SIG-M5 treated with dmso at 0.1 percent for 504 hours (cell line): Measurements from ENCODE around the gene VAV3.
"Not testable (repeated sequence)": the region's sequence is repeated elsewhere in the genome, so short reads cannot be mapped to it uniquely, and the experiment has no call there.

ENCODE experiments used
- DNase-seq: peaks from one replicate; lab custom pipeline; 2025; ENCODE audit not compliant: unreplicated experiment; lab: John Stamatoyannopoulos, UW

Gene VAV3

GRCh38 chr1:107762751-107763390, 202.1 kb downstream of the VAV3 start:
- no peak for DNase-seq

GRCh38 chr1:107760065-107760464, 204.9 kb downstream of the VAV3 start:
- DNase-seq, result no peak

GRCh38 chr1:107750364-107750959, 214.5 kb downstream of the VAV3 start:
- DNase-seq, result peak; percentile 75

- peak; percentile 41 for DNase-seq
These were observed 216.4 kb downstream of the VAV3 start for GRCh38 chr1:107748531-107748930.

- DNase-seq, result no peak
These were observed 223.7 kb downstream of the VAV3 start for GRCh38 chr1:107741242-107741641.

GRCh38 chr1:107740579-107740978, 224.4 kb downstream of the VAV3 start:
- DNase-seq, result no peak

- no peak for DNase-seq
These were observed 225.3 kb downstream of the VAV3 start for GRCh38 chr1:107739651-107740050.

GRCh38 chr1:107739201-107739600, 225.8 kb downstream of the VAV3 start:
- DNase-seq, result no peak

GRCh38 chr1:107733401-107733800, 231.6 kb downstream of the VAV3 start:
- DNase-seq, result not testable (repeated sequence)

- DNase-seq, result peak; percentile 30
These were observed 237.1 kb downstream of the VAV3 start for GRCh38 chr1:107727866-107728265.

- no peak for DNase-seq
These were observed 238.1 kb downstream of the VAV3 start for GRCh38 chr1:107726860-107727259.

GRCh38 chr1:107724648-107725047, 240.3 kb downstream of the VAV3 start:
- DNase-seq, result no peak

- DNase-seq, result not testable (repeated sequence)
These were observed 244.8 kb downstream of the VAV3 start for GRCh38 chr1:107720210-107720609.

- DNase-seq, result no peak
These were observed 255.0 kb downstream of the VAV3 start for GRCh38 chr1:107710005-107710404.

- DNase-seq, result no peak
These were observed 257.9 kb downstream of the VAV3 start for GRCh38 chr1:107707111-107707510.

- no peak for DNase-seq
These were observed 258.8 kb downstream of the VAV3 start for GRCh38 chr1:107706182-107706581.

- DNase-seq, result no peak
These were observed 260.1 kb downstream of the VAV3 start for GRCh38 chr1:107704911-107705310.

- DNase-seq, result no peak
These were observed 261.9 kb downstream of the VAV3 start for GRCh38 chr1:107702946-107703571.

- DNase-seq, result not testable (repeated sequence)
These were observed 264.3 kb downstream of the VAV3 start for GRCh38 chr1:107700651-107701050.

- no peak for DNase-seq
These were observed 266.8 kb downstream of the VAV3 start for GRCh38 chr1:107698161-107698560.

GRCh38 chr1:107695341-107695740, 269.6 kb downstream of the VAV3 start:
- DNase-seq, result no peak

- no peak for DNase-seq
These were observed 272.2 kb downstream of the VAV3 start for GRCh38 chr1:107692580-107693345.
